ENCODE data around the gene TRIM75.
"Not testable (repeated sequence)": the region's sequence is repeated elsewhere in the genome, so short reads cannot be mapped to it uniquely, and the experiment has no call there.

Gene TRIM75

DNA sequence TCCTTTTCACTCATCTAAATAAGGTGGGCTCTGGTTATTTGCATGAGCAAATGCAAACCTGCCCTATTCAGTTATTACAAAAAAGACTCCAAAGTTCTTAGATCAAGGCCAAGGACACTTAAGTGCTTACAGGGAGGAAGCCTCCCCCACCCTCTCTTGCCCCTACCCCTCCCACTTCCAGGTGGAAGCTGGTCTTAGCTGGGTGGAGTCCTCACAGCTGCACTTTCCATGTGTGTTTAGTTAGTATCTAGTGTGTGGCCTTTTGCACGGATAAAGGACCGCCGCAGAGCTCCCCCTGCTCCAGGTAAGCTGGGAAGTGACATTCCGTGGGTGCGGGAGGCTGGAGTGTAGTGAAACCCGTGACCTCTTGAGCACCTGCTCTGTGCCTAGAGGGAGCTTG, at the start of gene TRIM75:
TRIM75 (plus strand) TSS at position 222 of the 400 bp plus-strand sequence. CDS start 5,282 bp downstream, outside the sequence.
- no peak for DNase-seq (ENCODE audit: low read depth in 3 of 3, low spot score in 1 of 3)

DNA sequence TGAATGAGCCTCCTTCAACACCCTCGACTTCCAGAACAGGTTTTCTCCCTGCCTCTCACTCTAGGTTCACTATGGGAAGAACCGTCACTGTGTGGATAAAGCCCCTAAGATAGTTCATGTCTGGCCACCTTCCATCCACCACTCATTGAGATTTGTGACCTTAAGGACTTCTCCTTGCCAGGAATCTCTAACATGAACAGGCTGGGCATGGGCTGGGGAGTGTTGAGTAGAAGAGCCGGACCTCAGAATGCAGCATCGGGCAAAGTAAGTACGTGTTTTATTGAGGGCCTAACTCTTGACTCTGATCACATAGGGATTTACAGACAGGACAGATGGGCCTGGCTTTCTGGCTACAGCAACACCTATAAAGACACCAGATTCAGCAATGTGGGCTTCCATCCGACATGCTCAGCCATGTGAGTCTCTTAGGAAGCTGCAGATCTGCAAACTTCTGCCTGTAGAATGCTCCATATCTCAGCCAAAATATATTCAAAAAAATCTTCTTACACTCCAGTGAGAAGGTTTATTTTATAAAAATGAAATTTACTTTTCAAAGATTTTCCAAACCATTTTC, 48.2 kb upstream of the TRIM75 start:
- no peak for DNase-seq (ENCODE audit: low read depth in 3 of 3, low spot score in 1 of 3)

DNA sequence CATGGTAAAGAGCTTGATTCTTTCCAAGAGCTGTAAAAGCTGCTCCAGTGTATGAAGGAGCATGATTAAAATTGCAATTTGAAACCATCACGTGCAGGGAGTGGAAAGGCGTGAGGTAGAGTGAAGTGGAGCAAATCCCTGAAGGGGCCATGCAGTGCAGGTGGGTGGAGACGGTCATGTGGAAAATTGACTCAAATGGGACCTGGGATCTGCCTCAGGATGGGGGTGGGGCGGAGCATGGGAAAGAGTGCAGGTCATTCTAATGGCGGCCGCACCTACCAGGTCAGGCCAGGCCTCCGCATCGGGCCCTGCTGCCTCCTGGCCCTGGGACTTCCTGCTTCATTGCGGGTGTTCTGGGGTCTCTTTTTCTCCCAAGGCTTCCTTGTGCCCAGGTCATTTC, 47.2 kb upstream of the TRIM75 start:
- DNase-seq (ENCODE audit: low read depth in 3 of 3, low spot score in 1 of 3): no peak

DNA sequence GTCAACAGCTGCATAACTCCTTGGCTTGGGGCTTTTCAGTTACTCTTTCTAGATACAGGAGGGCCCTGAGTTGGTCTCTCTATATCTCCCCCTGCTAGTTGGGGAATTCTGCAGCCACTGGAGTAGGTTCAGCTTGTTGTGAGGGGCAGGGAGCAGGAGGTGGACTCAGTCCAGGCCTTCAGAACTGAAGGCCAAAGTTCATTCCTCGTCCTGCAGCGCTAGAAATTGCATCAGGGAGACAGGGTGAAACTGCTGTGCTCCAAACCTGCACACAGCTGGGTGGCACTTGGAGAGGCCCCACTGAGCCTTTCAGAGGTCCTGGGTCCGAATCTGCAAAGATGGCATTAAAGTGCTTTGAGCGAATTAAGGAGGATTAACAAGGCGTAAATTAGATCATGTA, 46.8 kb upstream of the TRIM75 start:
- DNase-seq (ENCODE audit: low read depth in 3 of 3, low spot score in 1 of 3): no peak

DNA sequence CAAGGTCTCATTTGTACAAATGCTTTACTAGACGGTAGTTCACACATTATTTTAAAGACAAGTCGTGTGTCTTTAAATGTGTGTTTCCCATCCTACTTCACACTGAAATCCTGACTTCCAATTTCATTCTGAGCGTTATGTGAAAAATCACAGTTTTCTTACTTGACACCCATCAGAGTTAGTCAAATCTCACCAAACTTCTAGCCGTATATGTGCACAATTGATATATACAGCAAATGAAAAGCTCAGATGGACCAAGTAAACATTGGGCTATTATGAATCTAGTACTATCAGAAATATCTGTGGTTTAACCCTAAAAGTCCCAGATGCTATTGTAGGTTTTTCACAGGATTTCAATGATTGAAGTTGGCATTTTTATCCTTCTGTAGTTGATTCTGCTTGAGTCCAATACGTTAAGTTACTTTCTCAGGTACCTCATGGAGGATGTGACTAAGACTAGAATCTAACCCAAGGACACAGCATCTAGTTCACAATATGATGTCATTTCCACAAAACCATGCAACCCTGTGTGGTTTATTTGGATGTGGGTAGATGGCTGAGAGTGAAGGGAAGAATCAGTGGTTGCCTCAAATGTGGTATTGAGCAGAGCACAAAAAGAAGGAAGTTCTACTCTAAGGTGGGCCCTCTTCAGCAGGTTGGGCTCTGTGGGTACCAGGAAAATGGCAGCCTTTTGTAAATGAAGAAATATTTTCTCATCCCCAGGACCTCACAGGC, 44.0 kb upstream of the TRIM75 start:
- DNase-seq (ENCODE audit: low read depth in 3 of 3, low spot score in 1 of 3): no peak

DNA sequence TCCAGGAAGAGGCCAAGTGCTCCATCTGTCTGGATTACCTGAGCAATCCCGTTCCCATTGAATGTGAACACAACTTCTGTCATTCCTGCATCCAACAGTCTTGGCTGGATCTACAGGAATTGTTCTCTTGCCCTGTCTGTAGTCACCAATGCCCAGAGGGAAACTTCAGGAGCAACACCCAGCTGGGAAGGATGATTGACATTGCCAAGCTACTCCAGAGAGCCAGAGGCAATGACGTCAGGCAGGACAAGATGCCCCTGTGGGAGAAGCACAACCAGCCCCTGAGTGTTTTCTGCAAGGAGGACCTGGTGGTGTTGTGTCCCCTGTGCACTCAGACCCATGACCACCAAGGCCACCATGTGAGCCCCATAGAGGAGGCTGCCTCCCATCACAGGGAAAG, 43.2 kb upstream of the TRIM75 start:
- no peak for DNase-seq (ENCODE audit: low read depth in 3 of 3, low spot score in 1 of 3)

GRCh38 chr4:165010991-165011390, 42.7 kb upstream of the TRIM75 start:
- DNase-seq (ENCODE audit: low read depth in 3 of 3, low spot score in 1 of 3): no peak

DNA sequence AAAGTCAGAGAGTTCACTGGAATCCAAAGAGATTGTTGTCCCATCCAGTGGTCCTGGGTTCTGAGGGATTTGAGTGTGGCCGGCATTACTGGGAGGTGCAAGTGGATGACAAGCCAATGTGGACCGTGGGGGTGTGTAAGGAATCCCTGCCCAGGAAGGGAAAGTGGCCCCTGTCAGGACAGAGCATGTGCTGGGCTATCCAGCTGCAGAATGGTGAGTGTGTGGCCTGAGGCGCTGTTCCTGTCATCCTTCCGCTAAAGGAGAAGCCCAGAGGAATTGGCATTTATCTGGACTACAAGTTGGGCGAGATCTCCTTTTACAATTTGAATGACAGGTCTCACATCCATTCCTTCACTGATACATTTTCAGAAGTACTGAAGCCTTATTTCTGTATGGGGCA, 42.3 kb upstream of the TRIM75 start:
- no peak for DNase-seq (ENCODE audit: low read depth in 3 of 3, low spot score in 1 of 3)

GRCh38 chr4:165013691-165014090, 40.0 kb upstream of the TRIM75 start:
- DNase-seq (ENCODE audit: low read depth in 3 of 3, low spot score in 1 of 3): no peak

GRCh38 chr4:165016971-165017370, 36.7 kb upstream of the TRIM75 start:
- DNase-seq (ENCODE audit: low read depth in 3 of 3, low spot score in 1 of 3): no peak

- DNase-seq (ENCODE audit: low read depth in 3 of 3, low spot score in 1 of 3): not testable (repeated sequence)
Measured at GRCh38 chr4:165019995-165020394, 33.7 kb upstream of the TRIM75 start.

DNA sequence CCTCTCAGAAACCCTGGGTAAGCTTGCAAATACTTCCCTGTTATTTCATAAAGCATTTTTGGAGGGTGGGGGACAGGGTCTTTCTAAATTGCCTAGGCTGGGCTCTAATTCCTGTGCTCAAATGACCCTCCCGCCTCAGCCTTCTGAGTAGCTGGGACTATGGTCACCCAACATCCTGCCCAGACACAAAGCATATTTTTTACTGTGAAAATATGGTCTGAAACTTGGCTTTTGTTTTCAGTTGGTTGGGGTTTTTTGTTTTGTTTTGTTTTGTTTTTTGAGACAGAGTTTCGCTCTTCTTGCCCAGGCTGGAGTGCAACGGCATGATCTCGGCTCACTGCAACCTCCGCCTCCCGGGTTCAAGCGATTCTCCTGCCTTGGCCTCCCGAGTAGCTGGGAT, 27.9 kb upstream of the TRIM75 start:
- not testable (repeated sequence) for DNase-seq (ENCODE audit: low read depth in 3 of 3, low spot score in 1 of 3)

GRCh38 chr4:165027762-165028402, 25.8 kb upstream of the TRIM75 start:
- no peak for DNase-seq (ENCODE audit: low read depth in 3 of 3, low spot score in 1 of 3)

- DNase-seq (ENCODE audit: low read depth in 3 of 3, low spot score in 1 of 3): no peak
Measured at GRCh38 chr4:165031436-165032211, 22.0 kb upstream of the TRIM75 start, which contains the start of gene TRIM60. Gene TRIM60 (plus strand): TSS chr4:165031999. CDS start chr4:165040073, 8,074 bp downstream.

GRCh38 chr4:165048170-165048569, 5.5 kb upstream of the TRIM75 start:
- no peak for DNase-seq (ENCODE audit: low read depth in 3 of 3, low spot score in 1 of 3)

GRCh38 chr4:165052627-165053026, 1.0 kb upstream of the TRIM75 start:
- no peak for DNase-seq (ENCODE audit: low read depth in 3 of 3, low spot score in 1 of 3)

- DNase-seq (ENCODE audit: low read depth in 3 of 3, low spot score in 1 of 3): no peak
Measured at GRCh38 chr4:165055601-165056000, 1.9 kb downstream of the TRIM75 start.

DNA sequence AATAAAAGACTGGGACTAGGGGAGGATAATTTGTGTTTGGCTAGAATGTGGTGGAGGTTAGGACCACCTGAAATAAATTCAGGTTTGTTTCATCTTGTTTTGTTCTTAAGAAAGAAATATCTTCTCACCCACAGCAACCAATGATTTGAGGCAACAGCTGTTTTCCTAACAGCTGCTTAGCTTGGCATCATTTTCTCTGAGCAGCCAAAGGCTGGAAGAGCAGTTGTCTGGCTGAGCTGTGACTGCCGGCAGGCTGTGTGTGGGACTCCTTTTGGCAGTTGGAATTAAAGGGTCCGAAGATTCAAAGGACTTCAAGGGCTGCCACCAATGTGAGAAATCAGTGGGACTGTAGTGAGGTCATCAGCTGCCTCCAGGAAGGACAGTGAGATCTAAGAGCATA, 5.0 kb downstream of the TRIM75 start:
- DNase-seq (ENCODE audit: low read depth in 3 of 3, low spot score in 1 of 3): no peak

- DNase-seq (ENCODE audit: low read depth in 3 of 3, low spot score in 1 of 3): no peak
Measured at GRCh38 chr4:165059386-165059785, 5.7 kb downstream of the TRIM75 start.

DNA sequence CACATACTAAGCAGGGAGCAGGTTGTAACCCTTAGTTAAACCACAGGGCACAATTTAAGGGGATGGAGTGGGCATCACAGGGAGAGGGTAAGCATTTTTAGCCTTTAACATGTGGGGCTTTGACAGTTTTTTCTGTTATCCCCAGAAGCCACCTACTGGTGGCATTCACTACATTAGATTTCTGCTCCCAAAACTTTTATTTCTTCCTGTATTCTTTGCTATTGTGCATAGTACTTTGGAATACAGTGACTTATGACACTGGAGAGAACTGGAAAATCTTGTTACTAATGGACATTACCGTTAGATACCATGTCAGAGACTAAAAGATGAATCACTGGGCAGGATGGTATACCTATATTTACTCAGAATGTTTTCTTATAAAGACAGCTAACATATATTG, 7.3 kb downstream of the TRIM75 start:
- DNase-seq (ENCODE audit: low read depth in 3 of 3, low spot score in 1 of 3): no peak

DNA sequence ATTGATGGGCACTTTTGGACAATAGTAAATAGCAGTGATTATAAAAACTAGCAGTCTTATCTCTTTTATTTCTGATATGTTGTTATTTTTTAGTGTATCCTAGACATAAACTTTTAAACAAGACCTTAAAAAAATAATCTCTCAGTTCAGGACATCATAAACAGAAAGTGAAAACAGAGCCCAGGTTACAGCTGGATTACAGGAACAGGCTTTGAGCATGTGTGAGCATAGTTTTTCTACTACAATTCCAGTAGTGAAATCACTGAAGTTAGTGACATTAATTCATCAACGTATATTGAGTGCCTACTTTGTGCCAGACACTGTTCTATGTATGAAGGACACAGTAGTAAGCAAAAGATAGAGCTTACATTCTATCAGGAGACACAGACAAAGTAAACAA, 16.9 kb downstream of the TRIM75 start:
- no peak for DNase-seq (ENCODE audit: low read depth in 3 of 3, low spot score in 1 of 3)

DNA sequence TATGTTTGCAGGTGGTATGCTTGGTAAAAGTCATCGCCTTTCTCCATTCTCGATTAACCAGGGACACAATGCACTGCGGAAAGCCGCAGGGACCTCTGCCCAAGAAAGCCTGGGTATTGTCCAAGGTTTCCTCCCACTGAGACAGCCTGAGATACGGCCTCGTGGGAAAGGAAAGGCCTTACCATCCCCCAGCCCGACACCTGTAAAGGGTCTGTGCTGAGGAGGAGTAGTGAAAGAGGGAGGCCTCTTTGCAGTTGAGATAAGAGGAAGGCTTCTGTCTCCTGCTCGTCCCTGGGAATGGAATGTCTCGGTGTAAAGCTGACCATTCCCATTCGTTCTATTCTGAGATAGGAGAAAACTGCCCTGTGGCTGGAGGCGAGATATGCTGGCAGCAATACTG, 19.7 kb downstream of the TRIM75 start:
- not testable (repeated sequence) for DNase-seq (ENCODE audit: low read depth in 3 of 3, low spot score in 1 of 3)
